OCI-M2 (cell line): ENCODE results near the gene SH3BGRL2.

Source experiments
- DNase-seq: peaks from one replicate; lab custom pipeline; 2025; ENCODE audit not compliant: unreplicated experiment; lab: John Stamatoyannopoulos, UW

The SH3BGRL2 gene

GRCh38 chr6:79630883-79631692, at the start of gene SH3BGRL2:
TSS of gene SH3BGRL2 (plus strand) at chr6:79631329. CDS start at chr6:79631462, 133 bp downstream.
- no peak for DNase-seq

GRCh38 chr6:79584332-79584731, 46.8 kb upstream of the SH3BGRL2 start:
- DNase-seq, result no peak

GRCh38 chr6:79586548-79586947, 44.6 kb upstream of the SH3BGRL2 start:
- no peak for DNase-seq

- no peak for DNase-seq
Measured at GRCh38 chr6:79589701-79590100, 41.4 kb upstream of the SH3BGRL2 start.

- DNase-seq, result no peak
Measured at GRCh38 chr6:79597155-79597554, 34.0 kb upstream of the SH3BGRL2 start.

- no peak for DNase-seq
Measured at GRCh38 chr6:79598012-79598411, 33.1 kb upstream of the SH3BGRL2 start.

GRCh38 chr6:79599725-79600259, 31.3 kb upstream of the SH3BGRL2 start:
- DNase-seq, result no peak

- DNase-seq, result no peak
Measured at GRCh38 chr6:79600313-79600712, 30.8 kb upstream of the SH3BGRL2 start.

GRCh38 chr6:79600812-79601609, 30.1 kb upstream of the SH3BGRL2 start:
- DNase-seq, result no peak

- DNase-seq, result no peak
Measured at GRCh38 chr6:79602859-79603258, 28.3 kb upstream of the SH3BGRL2 start.

- peak; percentile 67 for DNase-seq
Measured at GRCh38 chr6:79604583-79605037, 26.5 kb upstream of the SH3BGRL2 start.

- no peak for DNase-seq
Measured at GRCh38 chr6:79605061-79605460, 26.1 kb upstream of the SH3BGRL2 start.

GRCh38 chr6:79605968-79606764, 25.0 kb upstream of the SH3BGRL2 start:
- no peak for DNase-seq

GRCh38 chr6:79607000-79607399, 24.1 kb upstream of the SH3BGRL2 start:
- no peak for DNase-seq

GRCh38 chr6:79608334-79609224, 22.6 kb upstream of the SH3BGRL2 start:
- no peak for DNase-seq

- no peak for DNase-seq
Measured at GRCh38 chr6:79609225-79609595, 21.9 kb upstream of the SH3BGRL2 start.

- no peak for DNase-seq
Measured at GRCh38 chr6:79610306-79611009, 20.7 kb upstream of the SH3BGRL2 start.

GRCh38 chr6:79612457-79612856, 18.7 kb upstream of the SH3BGRL2 start:
- DNase-seq, result no peak

- DNase-seq, result no peak
Measured at GRCh38 chr6:79612918-79613317, 18.2 kb upstream of the SH3BGRL2 start.
